ENCODE data around the gene MSI1. TPM values are rescaled to one million over a fixed set of nuclear protein-coding genes. Genes with fewer than 3 reads are reported as not detected.

Gene MSI1
- total RNA-seq, 1 experiment from 2014 or later: 26.0 TPM

GRCh38 chr12:120366845-120367232 is 2.1 kb downstream of the MSI1 start:
- CTCF ChIA-PET: interaction anchor here (0.6 to 1.1 kb wide), 6 partner anchors 8 to 62 kb away, joined by 3 to 5 read pairs (median 4); no protein-coding TSS in a partner anchor
- Histone ChIP-seq H3K4me3 (replicated peaks in 1 of 2; ENCODE audit: low read depth in 1 of 2, low read length in 2 of 2) (no peak overlapping the region), H3K9me3 (ENCODE audit: control insufficient read depth in 1 of 2, insufficient read depth in 1 of 2, low read depth in 1 of 2, low read length in 2 of 2) (no peaks in the 10 kb centered on the region), H3K4me2 (ENCODE audit: low read length) (no peak overlapping the region), H3K79me2 (ENCODE audit: insufficient read depth, low read length) (no peaks in the 10 kb centered on the region; the same call in 1 of the 2 replicates), H3K27me3 (ENCODE audit: insufficient read depth, low read length) (peaks cover 17% of the 10 kb centered on the region; the same call in 1 of the 2 replicates), H3K9me2 (ENCODE audit: insufficient read depth) (no peaks in the 10 kb centered on the region), H3K36me3 (ENCODE audit: control insufficient read depth in 1 of 2, insufficient read depth in 2 of 2, low read length in 2 of 2) (no peaks in the 10 kb centered on the region), H3K27ac (ENCODE audit: low read depth, low read length) (no peak overlapping the region), H3K9ac (ENCODE audit: low read length) (no peak overlapping the region), H4K20me1 (ENCODE audit: insufficient read depth) (no peaks in the 10 kb centered on the region), H3K4me1 (ENCODE audit: control insufficient read depth in 1 of 2, insufficient read depth in 2 of 2, low read length in 2 of 2) (peaks cover 9 to 24% of the 10 kb centered on the region in 2 experiments; a peak in 3 of 4 replicates), H2AFZ (ENCODE audit: low read depth, low read length, poor library complexity, severe bottlenecking) (no peak overlapping the region)
- DNase-seq (ENCODE audit: low read depth, low spot score) (no peak), ATAC-seq (no peak)
- no peak for TF ChIP-seq SP1 (IDR thresholded peaks at IDR 0.05; ENCODE audit: low read depth)
- TF ChIP-seq JUND (IDR thresholded peaks at IDR 0.05): no peak
- TF ChIP-seq, protein P1, sequence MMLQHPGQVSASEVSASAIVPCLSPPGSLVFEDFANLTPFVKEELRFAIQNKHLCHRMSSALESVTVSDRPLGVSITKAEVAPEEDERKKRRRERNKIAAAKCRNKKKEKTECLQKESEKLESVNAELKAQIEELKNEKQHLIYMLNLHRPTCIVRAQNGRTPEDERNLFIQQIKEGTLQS (IDR thresholded peaks at IDR 0.05): no peak
- TF ChIP-seq MAX (IDR thresholded peaks at IDR 0.05): no peak
- TF ChIP-seq ZNF274 (IDR thresholded peaks at IDR 0.05; ENCODE audit: low read depth, low read length): no peak
- no peak for TF ChIP-seq ELF1 (IDR thresholded peaks at IDR 0.05; ENCODE audit: borderline replicate concordance, low read depth)
- TF ChIP-seq YY1 (IDR thresholded peaks at IDR 0.05; ENCODE audit: extremely low read depth, insufficient replicate concordance, low read depth, low read length): no peak
- TF ChIP-seq POLR2AphosphoS5 (IDR thresholded peaks at IDR 0.05; ENCODE audit: low read depth, low read length): no peak
- TF ChIP-seq EZH2phosphoT487 (IDR thresholded peaks at IDR 0.05; ENCODE audit: borderline replicate concordance): no peak
- TF ChIP-seq EZH2 (IDR thresholded peaks at IDR 0.05): no peak
- intact Hi-C loops (cut with micrococcal nuclease): no loop called here
- no TSS peak for BruUV-seq (replicated peaks)
- POLR2A ChIA-PET: interaction anchor here (0.6 to 1.2 kb wide), 2 partner anchors 129 to 165 kb away, joined by 3 to 4 read pairs; partner anchors contain the start of genes DYNLL1 and RPLP0
- RAD21 ChIA-PET (ENCODE audit: low non-redundant PET in 1 of 2, low total read pairs in 2 of 2, uncharacterized antibody in 2 of 2, unreplicated experiment in 2 of 2): no interaction called here

DNA sequence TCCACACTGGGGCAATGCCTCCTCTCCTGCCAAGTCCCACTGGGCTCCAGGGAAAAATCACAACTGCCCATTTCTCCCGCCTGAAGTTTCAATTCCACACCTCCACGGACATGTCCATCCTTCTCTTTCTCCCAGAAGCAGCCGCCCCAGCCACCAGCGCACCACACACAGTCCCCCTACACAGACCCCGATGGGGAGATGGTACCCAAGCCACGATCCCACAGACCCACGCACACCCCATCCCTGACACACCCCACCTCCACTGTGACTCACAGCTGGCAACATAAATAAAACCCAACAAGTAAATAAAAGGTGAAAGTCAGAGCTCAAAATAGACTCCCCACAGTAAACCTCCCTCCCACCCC is 2.6 kb downstream of the MSI1 start:
- Histone ChIP-seq H3K4me3 (replicated peaks in 1 of 2; ENCODE audit: low read depth in 1 of 2, low read length in 2 of 2) (no peak overlapping the region), H3K9me2 (ENCODE audit: insufficient read depth) (no peaks in the 10 kb centered on the region), H3K27ac (ENCODE audit: low read depth, low read length) (no peak overlapping the region), H3K9me3 (ENCODE audit: control insufficient read depth in 1 of 2, insufficient read depth in 1 of 2, low read depth in 1 of 2, low read length in 2 of 2) (no peaks in the 10 kb centered on the region), H3K9ac (ENCODE audit: low read length) (no peak overlapping the region), H4K20me1 (ENCODE audit: insufficient read depth) (no peaks in the 10 kb centered on the region), H2AFZ (ENCODE audit: low read depth, low read length, poor library complexity, severe bottlenecking) (no peak overlapping the region), H3K4me2 (ENCODE audit: low read length) (no peak overlapping the region), H3K79me2 (ENCODE audit: insufficient read depth, low read length) (no peaks in the 10 kb centered on the region; the same call in 1 of the 2 replicates), H3K36me3 (ENCODE audit: control insufficient read depth in 1 of 2, insufficient read depth in 2 of 2, low read length in 2 of 2) (no peaks in the 10 kb centered on the region), H3K27me3 (ENCODE audit: insufficient read depth, low read length) (peaks cover 12% of the 10 kb centered on the region; the same call in 1 of the 2 replicates), H3K4me1 (ENCODE audit: control insufficient read depth in 1 of 2, insufficient read depth in 2 of 2, low read length in 2 of 2) (peaks cover 9 to 24% of the 10 kb centered on the region in 2 experiments; a peak in 3 of 4 replicates)
- no peak for TF ChIP-seq CEBPB (IDR thresholded peaks at IDR 0.05; ENCODE audit: low read depth)
- ChIA-PET POLR2A (interaction anchor here (1.2 kb wide), 1 partner anchor 165 kb away, joined by 3 read pairs; the partner anchor contains the start of gene RPLP0), CTCF (interaction anchor here (1.0 to 1.2 kb wide), 4 partner anchors 9 to 100 kb away, joined by 3 to 5 read pairs (median 4); no protein-coding TSS in a partner anchor), RAD21 (ENCODE audit: low non-redundant PET in 1 of 2, low total read pairs in 2 of 2, uncharacterized antibody in 2 of 2, unreplicated experiment in 2 of 2) (no interaction called here)
- intact Hi-C loops (cut with micrococcal nuclease): no loop called here
- no peak for ATAC-seq
- DNase-seq (ENCODE audit: low read depth, low spot score): no peak
- no TSS peak for BruUV-seq (replicated peaks)
